SK-N-MC (cell line): ENCODE measurements around the gene FER.

ENCODE experiments used
- EZH2 ChIP-seq: fragments of 200-600 bp; sonication (generic); IDR thresholded peaks from one replicate; pipeline ENCODE4 v1.6.1; 2017; ENCODE audit warnings: antibody characterized with exemption
- FOXP2 ChIP-seq: optimal IDR thresholded peaks from 2 replicates; pipeline ENCODE3; 2011; ENCODE audit warnings: mild to moderate bottlenecking, moderate library complexity; ENCODE audit not compliant: insufficient read depth; ENCODE audit errors: extremely low read length, control extremely low read depth
- POLR2AphosphoS5 ChIP-seq: IDR thresholded peaks from 2 replicates; pipeline ENCODE4 v1.6.1; 2012; ENCODE audit warnings: mild to moderate bottlenecking, low read depth, low read length, borderline replicate concordance

DNA sequence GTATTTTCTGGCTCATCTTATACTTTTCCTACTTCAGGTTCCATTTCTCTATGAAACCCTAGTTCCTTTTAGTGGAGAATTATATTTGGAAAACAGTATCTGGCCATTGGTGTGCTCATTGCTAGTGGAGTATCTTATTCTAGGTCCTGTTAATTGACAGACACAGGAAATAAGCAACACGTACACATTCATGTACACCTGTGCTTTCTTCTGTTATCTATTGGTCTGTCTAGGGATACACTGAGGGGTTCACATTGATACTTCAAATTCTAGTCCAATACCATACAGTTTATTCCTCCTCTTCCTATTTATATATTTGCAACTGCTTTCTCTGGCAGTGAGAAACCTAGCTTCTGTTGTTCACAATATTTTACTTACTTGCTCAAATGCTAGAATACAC lies 110.2 kb downstream of the FER start:
- TF ChIP-seq POLR2AphosphoS5 = no peak
- TF ChIP-seq EZH2 = no peak
- TF ChIP-seq FOXP2 = no peak
